GM12891 (cell line): ENCODE measurements around the gene CRHBP.

Experiments
- POLR2A ChIP-seq: IDR thresholded peaks from 2 replicates; pipeline ENCODE4 v1.6.1; 2011; ENCODE audit warnings: low read depth, low read length, control low read depth
- POLR2AphosphoS5 ChIP-seq: IDR thresholded peaks from 2 replicates; pipeline ENCODE4 v1.6.1; 2011; ENCODE audit warnings: low read depth, low read length, control low read depth

- no peak for TF ChIP-seq POLR2A
- no peak for TF ChIP-seq POLR2AphosphoS5
These were observed 11.2 kb downstream of the CRHBP start for GRCh38 chr5:76964060-76964459.
